ENCODE data around the gene KCNAB2. TPM values are rescaled to one million over a fixed set of nuclear protein-coding genes. Genes with fewer than 3 reads are reported as not detected.

KCNAB2 gene
- total RNA-seq, 1 donor from 2014 or later = 3.1 TPM

DNA sequence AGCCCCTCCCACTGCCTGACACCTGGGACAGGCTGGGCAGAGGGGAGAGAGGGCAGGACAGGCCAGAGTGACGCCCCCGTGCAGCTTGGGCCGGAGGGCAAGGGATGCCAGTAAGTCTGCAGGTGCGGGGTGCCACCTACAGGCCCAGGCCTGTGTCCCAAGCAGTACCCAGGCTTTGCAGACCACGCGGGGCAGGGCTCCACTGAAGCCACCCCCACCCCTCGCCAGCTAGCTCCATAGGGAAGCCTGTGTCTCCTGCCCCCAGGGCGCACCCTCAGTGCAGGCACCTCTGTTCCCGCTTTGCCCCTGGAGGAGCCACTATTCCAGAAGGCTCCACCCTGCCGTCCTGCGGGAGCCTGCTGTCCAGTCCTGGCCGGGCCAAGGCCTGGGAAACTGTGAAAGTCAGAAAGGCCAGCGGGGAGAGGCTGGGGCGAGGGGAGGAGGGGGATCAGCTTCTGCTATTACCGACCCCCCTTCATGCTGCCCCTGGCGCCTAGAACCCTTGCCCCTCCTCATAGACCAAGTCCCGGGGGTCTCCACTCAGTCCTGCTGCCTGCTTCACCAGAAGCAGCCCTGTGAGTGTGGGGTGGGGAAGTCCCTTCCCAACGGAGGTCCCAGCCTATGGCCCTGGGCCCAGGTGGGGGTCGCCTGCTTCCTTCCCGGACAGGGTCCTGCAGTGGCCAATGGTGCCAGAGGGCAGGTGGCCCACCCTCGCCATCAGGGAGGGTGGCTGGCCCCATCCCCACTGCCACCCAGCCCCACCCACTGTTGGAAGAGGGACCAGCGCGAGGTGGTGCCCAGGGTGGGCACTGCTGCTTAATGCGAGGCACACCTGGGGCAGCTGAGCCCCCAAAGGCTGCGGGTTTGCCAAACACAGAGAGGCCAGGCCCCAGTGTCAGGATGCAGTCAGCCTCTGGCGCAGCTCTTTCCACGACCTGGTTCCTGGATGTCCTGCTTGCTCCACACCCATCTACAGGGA, 54.4 kb downstream of the KCNAB2 start:
- Histone ChIP-seq H3K4me3 (ENCODE audit: insufficient read depth, low read depth, low read length) (no peak overlapping the region), H3K4me1 (ENCODE audit: insufficient read depth, low read length) (no peaks in the 10 kb centered on the region), H4K20me1 (ENCODE audit: insufficient read depth, low read length) (no peaks in the 10 kb centered on the region), H3K9me3 (ENCODE audit: insufficient read depth, low read depth, low read length) (no peaks in the 10 kb centered on the region), H3K4me2 (ENCODE audit: low read length) (no peak overlapping the region), H3K9ac (ENCODE audit: low read length) (no peak overlapping the region), H3K79me2 (ENCODE audit: insufficient read depth, low read length) (no peaks in the 10 kb centered on the region), H3K27me3 (ENCODE audit: insufficient read depth, low read length) (no peaks in the 10 kb centered on the region), H3K36me3 (ENCODE audit: insufficient read depth, low read length) (no peaks in the 10 kb centered on the region), H3K27ac (ENCODE audit: low read depth, low read length) (no peak overlapping the region), H2AFZ (ENCODE audit: low read depth, low read length) (no peak overlapping the region)
- no peak overlapping the region for H3K27ac Mint-ChIP-seq (ENCODE audit: unreplicated experiment)
- no peaks in the 10 kb centered on the region for H3K4me1 Mint-ChIP-seq (ENCODE audit: low read depth, unreplicated experiment)
- DNase-seq (ENCODE audit: low read depth) = no peak
- H3K27me3 Mint-ChIP-seq (ENCODE audit: low read depth, unreplicated experiment) = peaks cover 25% of the 10 kb centered on the region
- no peak for FAIRE-seq
- no peak overlapping the region for H3K4me3 Mint-ChIP-seq (ENCODE audit: unreplicated experiment)
- peaks cover 3% of the 10 kb centered on the region for H3K36me3 Mint-ChIP-seq (ENCODE audit: low read depth, unreplicated experiment)
- peaks cover 5% of the 10 kb centered on the region for H3K9me3 Mint-ChIP-seq (ENCODE audit: unreplicated experiment)
- TF ChIP-seq EZH2 (IDR thresholded peaks at IDR 0.05; ENCODE audit: insufficient read depth, low read length) = no peak
- TF ChIP-seq, protein P1, sequence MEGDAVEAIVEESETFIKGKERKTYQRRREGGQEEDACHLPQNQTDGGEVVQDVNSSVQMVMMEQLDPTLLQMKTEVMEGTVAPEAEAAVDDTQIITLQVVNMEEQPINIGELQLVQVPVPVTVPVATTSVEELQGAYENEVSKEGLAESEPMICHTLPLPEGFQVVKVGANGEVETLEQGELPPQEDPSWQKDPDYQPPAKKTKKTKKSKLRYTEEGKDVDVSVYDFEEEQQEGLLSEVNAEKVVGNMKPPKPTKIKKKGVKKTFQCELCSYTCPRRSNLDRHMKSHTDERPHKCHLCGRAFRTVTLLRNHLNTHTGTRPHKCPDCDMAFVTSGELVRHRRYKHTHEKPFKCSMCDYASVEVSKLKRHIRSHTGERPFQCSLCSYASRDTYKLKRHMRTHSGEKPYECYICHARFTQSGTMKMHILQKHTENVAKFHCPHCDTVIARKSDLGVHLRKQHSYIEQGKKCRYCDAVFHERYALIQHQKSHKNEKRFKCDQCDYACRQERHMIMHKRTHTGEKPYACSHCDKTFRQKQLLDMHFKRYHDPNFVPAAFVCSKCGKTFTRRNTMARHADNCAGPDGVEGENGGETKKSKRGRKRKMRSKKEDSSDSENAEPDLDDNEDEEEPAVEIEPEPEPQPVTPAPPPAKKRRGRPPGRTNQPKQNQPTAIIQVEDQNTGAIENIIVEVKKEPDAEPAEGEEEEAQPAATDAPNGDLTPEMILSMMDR (IDR thresholded peaks at IDR 0.05; ENCODE audit: insufficient read depth, low read depth, low read length) = no peak

DNA sequence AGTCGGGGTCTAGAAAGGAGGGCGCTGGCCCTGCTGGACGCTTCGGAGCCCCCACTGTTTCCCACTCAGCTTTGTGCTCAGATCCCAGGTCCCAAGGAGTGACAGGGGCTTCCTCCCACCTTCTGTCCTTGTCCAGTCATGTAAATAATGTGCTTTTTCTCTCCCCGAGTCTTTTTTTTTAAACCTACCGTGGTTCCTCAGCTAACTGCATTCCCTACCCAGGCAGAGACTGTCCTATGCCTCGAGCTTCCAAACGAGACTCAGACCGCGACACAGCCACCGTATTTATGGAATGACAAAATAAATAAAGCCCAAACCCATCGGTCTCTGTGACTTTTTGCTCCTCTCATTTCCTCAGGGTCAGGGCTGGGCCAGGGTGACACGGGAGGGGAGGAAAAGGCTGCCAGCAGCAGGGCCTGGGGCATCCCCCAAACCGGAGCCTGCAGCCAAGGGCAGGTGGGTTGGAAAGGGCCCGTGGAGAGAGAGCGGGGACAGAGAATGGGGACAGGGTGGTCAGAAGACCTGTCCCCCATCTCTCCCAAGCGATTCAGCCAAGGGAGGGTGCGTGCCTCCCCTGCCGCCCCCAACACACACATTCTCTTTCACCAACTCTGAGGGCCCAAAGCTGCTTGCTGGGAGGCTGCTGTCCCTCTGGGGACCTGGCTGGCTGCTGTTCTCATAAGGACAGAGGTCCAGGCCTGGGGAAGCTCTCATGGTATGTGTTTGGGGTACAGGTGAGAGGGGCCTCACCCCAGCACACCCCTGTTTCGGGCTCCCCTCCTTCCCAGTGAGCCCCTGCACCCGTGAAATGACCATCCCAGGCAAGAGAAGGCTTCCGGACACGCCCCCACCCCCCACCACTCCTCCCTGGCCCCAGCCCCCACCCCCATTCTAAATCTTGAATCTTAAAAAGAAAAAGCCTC, 55.4 kb downstream of the KCNAB2 start:
- Histone ChIP-seq H3K27ac (ENCODE audit: low read depth, low read length) (no peak overlapping the region), H3K9me3 (ENCODE audit: insufficient read depth, low read depth, low read length) (no peaks in the 10 kb centered on the region), H3K79me2 (ENCODE audit: insufficient read depth, low read length) (no peaks in the 10 kb centered on the region), H4K20me1 (ENCODE audit: insufficient read depth, low read length) (no peaks in the 10 kb centered on the region), H3K4me1 (ENCODE audit: insufficient read depth, low read length) (no peaks in the 10 kb centered on the region), H3K36me3 (ENCODE audit: insufficient read depth, low read length) (no peaks in the 10 kb centered on the region), H3K4me3 (ENCODE audit: insufficient read depth, low read depth, low read length) (no peak overlapping the region), H3K27me3 (ENCODE audit: insufficient read depth, low read length) (no peaks in the 10 kb centered on the region), H2AFZ (ENCODE audit: low read depth, low read length) (no peak overlapping the region), H3K9ac (ENCODE audit: low read length) (no peak overlapping the region), H3K4me2 (ENCODE audit: low read length) (no peak overlapping the region)
- H3K27me3 Mint-ChIP-seq (ENCODE audit: low read depth, unreplicated experiment) = peaks cover 32% of the 10 kb centered on the region
- H3K4me3 Mint-ChIP-seq (ENCODE audit: unreplicated experiment) = no peak overlapping the region
- no peaks in the 10 kb centered on the region for H3K4me1 Mint-ChIP-seq (ENCODE audit: low read depth, unreplicated experiment)
- TF ChIP-seq EZH2 (IDR thresholded peaks at IDR 0.05; ENCODE audit: insufficient read depth, low read length) = no peak
- TF ChIP-seq, protein P1 (IDR thresholded peaks at IDR 0.05; ENCODE audit: insufficient read depth, low read depth, low read length) = no peak
- peaks cover 5% of the 10 kb centered on the region for H3K9me3 Mint-ChIP-seq (ENCODE audit: unreplicated experiment)
- no peak for FAIRE-seq
- no peak for DNase-seq (ENCODE audit: low read depth)
- no peak overlapping the region for H3K27ac Mint-ChIP-seq (ENCODE audit: unreplicated experiment)
- peaks cover 3% of the 10 kb centered on the region for H3K36me3 Mint-ChIP-seq (ENCODE audit: low read depth, unreplicated experiment)

All from astrocyte (in vitro differentiated cells and primary cell).